Esophagus muscularis mucosa (tissue), 4 donors: Measurements from ENCODE around the gene TTC39B. TPM values are rescaled to one million over a fixed set of nuclear protein-coding genes. Genes with fewer than 3 reads are reported as not detected.

ENCODE experiments used
- DNase-seq: peaks from one replicate; pipeline ENCODE4 v3.0.0-alpha.2; 2017; ENCODE audit errors: extremely low spot score
- H3K27ac ChIP-seq, 4 donors: fragments of 200-600 bp; sonication (generic); replicated peaks in 1 of 4; 1 replicate in 3 of 4; 2 replicates in 1 of 4; pipeline ENCODE4 v1.5.1; 2016 to 2019; ENCODE audit warnings: mild to moderate bottlenecking in 1 of 4
- H3K27me3 ChIP-seq, 4 donors: fragments of 200-600 bp; sonication (generic); one replicate each; pipeline versions ENCODE4 v1.5.1 to v1.6.0; 2016 to 2019
- H3K36me3 ChIP-seq, 4 donors: fragments of 200-600 bp; sonication (generic); one replicate each; pipeline ENCODE4 v1.5.1; 2016 to 2019
- H3K4me1 ChIP-seq, 4 donors: fragments of 200-600 bp; sonication (generic); one replicate each; pipeline ENCODE4 v1.5.1; 2016 to 2019
- H3K4me3 ChIP-seq, 4 donors: fragments of 200-600 bp; sonication (generic); 1 replicate in 2 of 4; 2 replicates in 2 of 4; pipeline ENCODE4 v1.5.1; 2016 to 2019; ENCODE audit warnings: mild to moderate bottlenecking in 4 of 4, moderate library complexity in 1 of 4
- H3K9me3 ChIP-seq, 4 donors: fragments of 200-600 bp; sonication (generic); 1 replicate in 3 of 4; 2 replicates in 1 of 4; pipeline ENCODE4 v1.5.1; 2016 to 2019
- CTCF ChIP-seq, 3 experiments: fragments of 200-600 bp in 2 of 3; fragments of 450-650 bp in 1 of 3; sonication (generic) in 2 of 3; IDR thresholded peaks; one replicate each; pipeline ENCODE4 v1.5.1; 2017 to 2019; ENCODE audit warnings: antibody characterized with exemption in 3 of 3, mild to moderate bottlenecking in 2 of 3, moderate library complexity in 1 of 3
- EP300 ChIP-seq: sonication (generic); formaldehyde crosslinking; IDR thresholded peaks from one replicate; pipeline ENCODE4 v1.6.1; 2017; ENCODE audit warnings: antibody characterized with exemption
- POLR2A ChIP-seq: fragments of 450-650 bp; IDR thresholded peaks from one replicate; pipeline ENCODE4 v1.6.1; 2017; ENCODE audit warnings: antibody characterized with exemption, moderate library complexity, mild to moderate bottlenecking, low read depth
- POLR2AphosphoS5 ChIP-seq, 2 donors: sonication (generic); formaldehyde crosslinking; IDR thresholded peaks; one replicate each; pipeline ENCODE4 v1.6.1; 2017; ENCODE audit warnings: antibody characterized with exemption in 2 of 2
- WGBS: methylation state at CpG from one replicate; pipeline ENCODE4 v1.1.5; 2018; 5-methylcytosine and 5-hydroxymethylcytosine counted together
- intact Hi-C: fragments of 100-400 bp; cut with DNase I; formaldehyde crosslinking; loops from one replicate; pipeline ENCODE4 v1.15.1; 2023
- total RNA-seq, 4 donors: library from RNA; depleted of rRNA; stranded (reverse); fragments of >200 nt; gene quantifications; one replicate each; pipeline versions ENCODE4 v1.1.0 to v1.2.1, GENCODE V29; 2016

The TTC39B gene
- total RNA-seq, 4 donors from 2014 or later: 8.3 to 13.4 (median 10.9) TPM

GRCh38 chr9:15271403-15271802, 35.6 kb downstream of the TTC39B start:
- Histone ChIP-seq H3K27me3 (no peaks in the 10 kb centered on the region), H3K4me1 (no peaks in the 10 kb centered on the region), H3K4me3 (no peak overlapping the region), H3K27ac (no peak overlapping the region), H3K9me3 (no peaks in the 10 kb centered on the region), H3K36me3 (peaks cover 0 to 3% (median 0%) of the 10 kb centered on the region in 4 donors)
- over 99% methylated on average over 7 of the region's 7 CpGs for WGBS
- intact Hi-C loops: no loop called here
- TF ChIP-seq CTCF (IDR thresholded peaks at IDR 0.05): no peak
- TF ChIP-seq POLR2A: no peak
- no peak for TF ChIP-seq EP300
- DNase-seq: no peak

GRCh38 chr9:15268782-15269181, 38.2 kb downstream of the TTC39B start:
- WGBS: 77% methylated on average over 3 of the region's 3 CpGs
- no peaks in the 10 kb centered on the region for H3K9me3 ChIP-seq
- no peak overlapping the region for H3K27ac ChIP-seq
- intact Hi-C loops: no loop called here
- H3K4me3 ChIP-seq: no peak overlapping the region
- DNase-seq: no peak
- peaks cover 0 to 3% (median 0%) of the 10 kb centered on the region in 4 donors for H3K36me3 ChIP-seq
- TF ChIP-seq POLR2A (no peak), CTCF (IDR thresholded peaks at IDR 0.05) (no peak), EP300 (no peak), POLR2AphosphoS5 (IDR thresholded peaks at IDR 0.05) (no peak)
- H3K27me3 ChIP-seq: no peaks in the 10 kb centered on the region
- no peaks in the 10 kb centered on the region for H3K4me1 ChIP-seq

- Histone ChIP-seq H3K9me3 (no peaks in the 10 kb centered on the region), H3K27me3 (no peaks in the 10 kb centered on the region), H3K4me1 (no peaks in the 10 kb centered on the region), H3K4me3 (no peak overlapping the region), H3K27ac (no peak overlapping the region), H3K36me3 (peaks cover 0 to 3% (median 0%) of the 10 kb centered on the region in 4 donors)
- DNase-seq: no peak
- intact Hi-C loops: no loop called here
- 93% methylated on average over 3 of the region's 3 CpGs for WGBS
- TF ChIP-seq POLR2AphosphoS5 (IDR thresholded peaks at IDR 0.05) (no peak), CTCF (IDR thresholded peaks at IDR 0.05) (no peak), POLR2A (no peak), EP300 (no peak)
Observed at GRCh38 chr9:15268317-15268716, 38.7 kb downstream of the TTC39B start.

- intact Hi-C loops: no loop called here
- TF ChIP-seq POLR2AphosphoS5 (IDR thresholded peaks at IDR 0.05) (no peak), CTCF (IDR thresholded peaks at IDR 0.05) (no peak), POLR2A (no peak), EP300 (no peak)
Observed at GRCh38 chr9:15264918-15265317, 42.1 kb downstream of the TTC39B start.

GRCh38 chr9:15262581-15262980, 44.4 kb downstream of the TTC39B start:
- no peaks in the 10 kb centered on the region for H3K9me3 ChIP-seq
- no peak overlapping the region for H3K27ac ChIP-seq
- H3K27me3 ChIP-seq: no peaks in the 10 kb centered on the region
- H3K4me1 ChIP-seq: peaks cover 0 to 14% (median 8%) of the 10 kb centered on the region in 4 donors
- WGBS: 71% methylated on average over 1 of the region's 1 CpG
- peaks cover 0 to 7% (median 2%) of the 10 kb centered on the region in 4 donors for H3K36me3 ChIP-seq
- H3K4me3 ChIP-seq: no peak overlapping the region
- intact Hi-C loops: no loop called here
- no peak for DNase-seq
- TF ChIP-seq POLR2AphosphoS5 (IDR thresholded peaks at IDR 0.05): no peak
- TF ChIP-seq POLR2A: no peak
- no peak for TF ChIP-seq EP300
- TF ChIP-seq CTCF (IDR thresholded peaks at IDR 0.05): no peak

More at GRCh38 chr9:15264918-15265317, 42.1 kb downstream of the TTC39B start:
- H3K9me3 ChIP-seq: no peaks in the 10 kb centered on the region
- no peak overlapping the region for H3K27ac ChIP-seq
- H3K4me3 ChIP-seq: no peak overlapping the region
- WGBS: 87% methylated on average over 1 of the region's 1 CpG
- peaks cover 0 to 13% (median 8%) of the 10 kb centered on the region in 4 donors for H3K4me1 ChIP-seq
- DNase-seq: no peak
- H3K36me3 ChIP-seq: peaks cover 0 to 3% (median 0%) of the 10 kb centered on the region in 4 donors
- H3K27me3 ChIP-seq: no peaks in the 10 kb centered on the region
